ENCODE measurements around the gene ACBD4.

The ACBD4 gene

GRCh38 chr17:45104497-45104896, 31.0 kb upstream of the ACBD4 start:
- H3K27ac ChIP-seq: no peak overlapping the region
- TF ChIP-seq ZFX (IDR thresholded peaks at IDR 0.05; ENCODE audit: borderline replicate concordance): no peak
- TF ChIP-seq CTCF (IDR thresholded peaks at IDR 0.05): no peak

GRCh38 chr17:45104907-45105624, 30.4 kb upstream of the ACBD4 start:
- no peak overlapping the region for H3K27ac ChIP-seq
- TF ChIP-seq ZFX (IDR thresholded peaks at IDR 0.05; ENCODE audit: borderline replicate concordance): no peak
- TF ChIP-seq CTCF (IDR thresholded peaks at IDR 0.05): no peak

- no peak overlapping the region for H3K27ac ChIP-seq
- TF ChIP-seq ZFX (IDR thresholded peaks at IDR 0.05; ENCODE audit: borderline replicate concordance): no peak
- no peak for TF ChIP-seq CTCF (IDR thresholded peaks at IDR 0.05)
Observed at GRCh38 chr17:45106096-45106495, 29.4 kb upstream of the ACBD4 start.

- H3K27ac ChIP-seq: no peak overlapping the region
- TF ChIP-seq ZFX (IDR thresholded peaks at IDR 0.05; ENCODE audit: borderline replicate concordance) (no peak), CTCF (IDR thresholded peaks at IDR 0.05) (no peak)
Observed at GRCh38 chr17:45106582-45106981, 28.9 kb upstream of the ACBD4 start.

- TF ChIP-seq CTCF (IDR thresholded peaks at IDR 0.05) (no peak), ZFX (IDR thresholded peaks at IDR 0.05; ENCODE audit: borderline replicate concordance) (no peak)
- no peak overlapping the region for H3K27ac ChIP-seq
Observed at GRCh38 chr17:45107293-45108010, 28.0 kb upstream of the ACBD4 start.

GRCh38 chr17:45108051-45108450, 27.4 kb upstream of the ACBD4 start:
- H3K27ac ChIP-seq: no peak overlapping the region
- no peak for TF ChIP-seq ZFX (IDR thresholded peaks at IDR 0.05; ENCODE audit: borderline replicate concordance)
- TF ChIP-seq CTCF (IDR thresholded peaks at IDR 0.05): no peak
